ENCODE results near the gene QKI. TPM values are rescaled to one million over a fixed set of nuclear protein-coding genes. Genes with fewer than 3 reads are reported as not detected.
"Not testable (repeated sequence)": the region's sequence is repeated elsewhere in the genome, so short reads cannot be mapped to it uniquely, and the experiment has no call there.

The QKI gene
- total RNA-seq, 1 donor, result 212 TPM

DNA sequence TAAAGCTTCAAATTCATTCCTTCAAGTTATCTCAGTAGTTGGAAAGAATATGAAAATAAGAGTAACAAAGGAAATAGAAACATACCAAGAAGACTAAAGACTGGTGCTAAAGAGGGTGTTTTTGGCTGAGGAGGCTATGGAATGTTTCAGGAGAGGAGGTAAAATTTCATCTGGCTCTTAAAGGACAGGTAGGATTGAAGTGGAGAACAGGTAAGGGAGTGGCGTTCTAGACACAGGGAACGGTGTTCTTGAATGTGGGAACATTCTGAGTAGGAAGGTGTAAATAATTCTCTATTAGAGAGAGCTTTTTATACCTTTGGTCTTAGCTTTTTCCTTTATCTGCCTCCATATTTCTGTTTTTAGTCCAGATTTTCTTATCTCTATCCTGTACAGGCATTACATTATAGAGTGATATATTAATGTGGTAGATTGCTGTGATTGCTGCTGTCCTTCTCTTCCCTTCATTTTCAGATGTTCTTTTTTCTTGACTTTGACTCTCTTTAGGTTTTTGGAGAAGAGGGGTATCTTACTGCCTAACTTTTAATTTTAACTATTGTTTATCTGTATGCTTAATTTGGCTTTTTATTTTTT lies 15.4 kb downstream of the QKI start:
- TF ChIP-seq, protein P1, sequence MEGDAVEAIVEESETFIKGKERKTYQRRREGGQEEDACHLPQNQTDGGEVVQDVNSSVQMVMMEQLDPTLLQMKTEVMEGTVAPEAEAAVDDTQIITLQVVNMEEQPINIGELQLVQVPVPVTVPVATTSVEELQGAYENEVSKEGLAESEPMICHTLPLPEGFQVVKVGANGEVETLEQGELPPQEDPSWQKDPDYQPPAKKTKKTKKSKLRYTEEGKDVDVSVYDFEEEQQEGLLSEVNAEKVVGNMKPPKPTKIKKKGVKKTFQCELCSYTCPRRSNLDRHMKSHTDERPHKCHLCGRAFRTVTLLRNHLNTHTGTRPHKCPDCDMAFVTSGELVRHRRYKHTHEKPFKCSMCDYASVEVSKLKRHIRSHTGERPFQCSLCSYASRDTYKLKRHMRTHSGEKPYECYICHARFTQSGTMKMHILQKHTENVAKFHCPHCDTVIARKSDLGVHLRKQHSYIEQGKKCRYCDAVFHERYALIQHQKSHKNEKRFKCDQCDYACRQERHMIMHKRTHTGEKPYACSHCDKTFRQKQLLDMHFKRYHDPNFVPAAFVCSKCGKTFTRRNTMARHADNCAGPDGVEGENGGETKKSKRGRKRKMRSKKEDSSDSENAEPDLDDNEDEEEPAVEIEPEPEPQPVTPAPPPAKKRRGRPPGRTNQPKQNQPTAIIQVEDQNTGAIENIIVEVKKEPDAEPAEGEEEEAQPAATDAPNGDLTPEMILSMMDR (IDR thresholded peaks at IDR 0.05; ENCODE audit: extremely low read depth, low read depth, low read length), result no peak
- H3K79me2 ChIP-seq (ENCODE audit: insufficient read depth, low read length), result peaks cover 92% of the 10 kb centered on the region
- no peak overlapping the region for H3K27ac ChIP-seq (ENCODE audit: low read depth, low read length)
- H3K27me3 ChIP-seq (ENCODE audit: insufficient read depth, low read length), result no peaks in the 10 kb centered on the region
- peaks cover 12% of the 10 kb centered on the region for H3K4me1 ChIP-seq (ENCODE audit: insufficient read depth, low read length)
- peaks cover 60% of the 10 kb centered on the region for H4K20me1 ChIP-seq (ENCODE audit: insufficient read depth, low read length)
- H3K36me3 ChIP-seq (ENCODE audit: insufficient read depth, low read length), result no peaks in the 10 kb centered on the region
- no peak overlapping the region for H2AFZ ChIP-seq (ENCODE audit: low read length)
- H3K4me2 ChIP-seq (ENCODE audit: insufficient read depth, low read length), result no peak overlapping the region
- DNase-seq (ENCODE audit: insufficient read length, low spot score, missing footprints), result no peak
- no peaks in the 10 kb centered on the region for H3K9me3 ChIP-seq (ENCODE audit: low read depth, low read length)
- no peak overlapping the region for H3K4me3 ChIP-seq (ENCODE audit: insufficient read depth, low read length)

DNA sequence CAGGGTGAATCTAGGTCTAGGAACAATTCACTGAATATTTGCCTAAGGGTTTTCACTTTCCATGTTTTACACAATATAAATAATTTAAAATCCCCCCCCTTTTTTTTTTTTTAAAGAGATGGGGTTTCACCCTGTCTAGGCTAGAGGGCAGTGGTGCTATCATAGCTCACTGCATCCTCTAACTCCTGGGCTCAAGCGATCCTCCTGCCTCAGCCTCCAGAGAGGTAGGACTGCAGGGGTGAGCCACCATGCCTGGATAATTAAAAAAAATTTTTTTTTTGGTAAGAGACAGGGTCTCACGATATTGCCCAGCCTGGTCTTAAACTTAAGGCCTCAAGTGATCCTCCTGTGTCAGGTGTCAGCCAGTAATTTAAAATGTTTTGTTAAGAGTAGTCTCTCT lies 17.8 kb downstream of the QKI start:
- no peak for DNase-seq (ENCODE audit: insufficient read length, low spot score, missing footprints)
- no peak overlapping the region for H3K4me2 ChIP-seq (ENCODE audit: insufficient read depth, low read length)
- peaks cover 16% of the 10 kb centered on the region for H3K4me1 ChIP-seq (ENCODE audit: insufficient read depth, low read length)

DNA sequence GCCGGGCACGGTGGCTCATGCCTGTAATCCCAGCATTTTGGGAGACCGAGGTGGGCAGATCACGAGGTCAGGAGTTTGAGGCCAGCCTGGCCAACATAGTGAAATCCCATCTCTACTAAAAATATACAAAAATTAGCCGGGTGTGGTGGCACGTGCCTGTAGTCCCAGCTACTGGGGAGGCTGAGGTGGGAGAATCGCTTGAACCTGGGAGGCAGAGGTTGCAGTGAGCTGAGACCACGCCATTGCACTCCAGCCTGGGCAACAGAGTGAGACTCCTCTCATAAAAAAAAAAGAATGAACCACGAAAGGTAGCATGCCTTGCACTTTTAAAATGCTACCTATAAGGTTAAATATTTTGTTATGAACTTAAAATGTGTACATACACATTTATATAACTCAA lies 19.0 kb downstream of the QKI start:
- not testable (repeated sequence) for H2AFZ ChIP-seq (ENCODE audit: low read length); H3K9me3 ChIP-seq (ENCODE audit: low read depth, low read length); H3K4me2 ChIP-seq (ENCODE audit: insufficient read depth, low read length); H3K27ac ChIP-seq (ENCODE audit: low read depth, low read length); H3K4me3 ChIP-seq (ENCODE audit: insufficient read depth, low read length); H3K36me3 ChIP-seq (ENCODE audit: insufficient read depth, low read length); H3K27me3 ChIP-seq (ENCODE audit: insufficient read depth, low read length); DNase-seq (ENCODE audit: insufficient read length, low spot score, missing footprints)
- Histone ChIP-seq H3K79me2 (ENCODE audit: insufficient read depth, low read length) (peaks cover 93% of the 10 kb centered on the region), H3K4me1 (ENCODE audit: insufficient read depth, low read length) (peaks cover 15% of the 10 kb centered on the region), H4K20me1 (ENCODE audit: insufficient read depth, low read length) (peaks cover 58% of the 10 kb centered on the region)

More for the DNA sequence above, 17.8 kb downstream of the QKI start:
- TF ChIP-seq, protein P1 (IDR thresholded peaks at IDR 0.05; ENCODE audit: extremely low read depth, low read depth, low read length), result no peak
- Histone ChIP-seq H3K36me3 (ENCODE audit: insufficient read depth, low read length) (no peaks in the 10 kb centered on the region), H3K27me3 (ENCODE audit: insufficient read depth, low read length) (no peaks in the 10 kb centered on the region), H3K9me3 (ENCODE audit: low read depth, low read length) (no peaks in the 10 kb centered on the region), H4K20me1 (ENCODE audit: insufficient read depth, low read length) (peaks cover 57% of the 10 kb centered on the region), H3K79me2 (ENCODE audit: insufficient read depth, low read length) (peaks cover 93% of the 10 kb centered on the region), H3K27ac (ENCODE audit: low read depth, low read length) (no peak overlapping the region), H2AFZ (ENCODE audit: low read length) (no peak overlapping the region), H3K4me3 (ENCODE audit: insufficient read depth, low read length) (no peak overlapping the region)

DNA sequence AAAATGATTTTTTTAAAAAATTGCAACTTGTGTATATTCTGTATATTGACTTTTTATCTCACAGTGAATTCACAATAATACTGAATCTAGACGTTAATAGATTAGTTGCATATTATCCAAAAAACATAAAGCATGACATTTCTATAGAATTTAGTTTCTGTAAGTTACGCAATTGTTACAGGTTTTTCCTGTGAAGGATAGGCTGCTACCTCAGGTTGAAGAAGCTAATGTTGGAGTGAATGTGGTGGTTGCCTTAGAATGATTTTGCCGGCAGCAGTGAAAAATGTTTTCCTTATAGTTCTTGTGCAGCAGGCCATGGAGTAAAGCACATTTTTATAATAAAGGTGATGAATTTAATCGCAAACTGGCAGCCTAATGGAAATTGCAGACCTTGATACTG lies 20.5 kb downstream of the QKI start:
- no peak overlapping the region for H3K4me2 ChIP-seq (ENCODE audit: insufficient read depth, low read length)
- H2AFZ ChIP-seq (ENCODE audit: low read length), result no peak overlapping the region
- H3K79me2 ChIP-seq (ENCODE audit: insufficient read depth, low read length), result peaks cover 92% of the 10 kb centered on the region
- no peak for DNase-seq (ENCODE audit: insufficient read length, low spot score, missing footprints)
- no peak overlapping the region for H3K27ac ChIP-seq (ENCODE audit: low read depth, low read length)
- no peak overlapping the region for H3K4me3 ChIP-seq (ENCODE audit: insufficient read depth, low read length)
- H4K20me1 ChIP-seq (ENCODE audit: insufficient read depth, low read length), result peaks cover 55% of the 10 kb centered on the region
- TF ChIP-seq, protein P1 (IDR thresholded peaks at IDR 0.05; ENCODE audit: extremely low read depth, low read depth, low read length), result no peak
- H3K36me3 ChIP-seq (ENCODE audit: insufficient read depth, low read length), result no peaks in the 10 kb centered on the region
- peaks cover 13% of the 10 kb centered on the region for H3K4me1 ChIP-seq (ENCODE audit: insufficient read depth, low read length)
- no peaks in the 10 kb centered on the region for H3K27me3 ChIP-seq (ENCODE audit: insufficient read depth, low read length)
- no peaks in the 10 kb centered on the region for H3K9me3 ChIP-seq (ENCODE audit: low read depth, low read length)
